IPS-20b (cell line): Measurements from ENCODE around the gene CA14.
"Not testable (repeated sequence)": the region's sequence is repeated elsewhere in the genome, so short reads cannot be mapped to it uniquely, and the experiment has no call there.

Experiments used
- H3K27ac ChIP-seq: one replicate; pipeline ENCODE4 v1.5.1; 2013; ENCODE audit warnings: low read length
- H3K27me3 ChIP-seq: 2 replicates; pipeline ENCODE4 v1.6.1; 2013; ENCODE audit warnings: mild to moderate bottlenecking, low read length, inconsistent platforms; ENCODE audit not compliant: insufficient read depth
- H3K36me3 ChIP-seq: 2 replicates; pipeline ENCODE4 v1.6.1; 2013; ENCODE audit warnings: low read depth, mild to moderate bottlenecking, inconsistent platforms, low read length, moderate library complexity; ENCODE audit not compliant: insufficient read depth
- H3K4me1 ChIP-seq: 2 replicates; pipeline ENCODE4 v1.6.1; 2013; ENCODE audit warnings: mild to moderate bottlenecking, control low read depth, inconsistent platforms, low read length, moderate library complexity; ENCODE audit not compliant: insufficient read depth
- H3K4me3 ChIP-seq: 2 replicates; pipeline ENCODE4 v1.5.1; 2013; ENCODE audit warnings: mild to moderate bottlenecking, low read length, inconsistent platforms
- H3K9ac ChIP-seq: 2 replicates; pipeline ENCODE4 v1.6.1; 2013; ENCODE audit warnings: low read depth, mild to moderate bottlenecking, inconsistent platforms, low read length, moderate library complexity
- H3K9me3 ChIP-seq: 2 replicates; pipeline ENCODE4 v1.6.1; 2013; ENCODE audit warnings: mild to moderate bottlenecking, low read depth, low read length, inconsistent platforms; ENCODE audit not compliant: insufficient read depth

The CA14 gene

DNA sequence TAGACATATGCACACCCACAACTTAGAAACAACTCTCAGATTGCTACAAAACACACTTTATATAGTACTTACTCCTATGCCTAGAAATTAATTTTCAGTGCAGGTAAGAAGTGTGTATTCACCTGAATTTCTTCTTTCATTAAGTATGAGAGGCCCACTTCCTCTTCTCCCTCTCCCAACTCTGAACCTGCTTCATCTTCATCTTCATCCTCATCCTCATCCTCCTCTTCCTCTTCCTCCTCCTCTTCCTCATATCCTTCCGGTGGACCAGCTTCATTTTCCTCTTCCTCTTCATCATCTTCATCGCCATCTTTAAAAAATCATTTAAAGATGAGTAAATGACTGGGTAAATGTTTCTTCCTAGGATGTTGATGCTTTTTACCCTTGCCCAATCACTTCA is 31.1 kb upstream of the CA14 start:
- Histone ChIP-seq H3K9me3 (no peaks in the 10 kb centered on the region), H3K4me1 (no peaks in the 10 kb centered on the region), H3K36me3 (peaks cover 88% of the 10 kb centered on the region), H3K9ac (no peak overlapping the region), H3K27ac (no peak overlapping the region), H3K27me3 (no peaks in the 10 kb centered on the region), H3K4me3 (no peak overlapping the region)

GRCh38 chr1:150227228-150227627 is 30.3 kb upstream of the CA14 start:
- peaks cover 88% of the 10 kb centered on the region for H3K36me3 ChIP-seq
- no peaks in the 10 kb centered on the region for H3K27me3 ChIP-seq
- H3K27ac ChIP-seq: no peak overlapping the region
- H3K9me3 ChIP-seq: no peaks in the 10 kb centered on the region; the same call in 1 of the 2 replicates
- no peaks in the 10 kb centered on the region for H3K4me1 ChIP-seq
- no peak overlapping the region for H3K4me3 ChIP-seq
- H3K9ac ChIP-seq: no peak overlapping the region

DNA sequence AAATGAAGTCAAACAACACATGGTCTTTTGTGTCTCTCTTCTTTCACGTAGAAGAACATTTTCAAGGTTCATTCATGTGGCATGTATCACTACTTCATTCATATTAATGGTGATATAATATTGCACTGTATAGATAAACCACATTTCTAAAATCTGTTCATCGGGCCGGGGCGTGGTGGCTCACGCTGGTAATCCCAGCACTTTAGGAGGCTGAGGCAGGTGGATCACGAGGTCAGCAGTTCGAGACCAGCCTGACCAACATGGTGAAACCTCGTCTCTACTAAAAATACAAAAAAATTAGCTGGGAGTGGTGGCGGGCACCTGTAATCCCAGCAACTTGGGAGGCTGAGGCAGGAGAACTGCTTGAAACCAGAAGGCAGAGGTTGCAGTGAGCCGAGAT is 29.3 kb upstream of the CA14 start:
- H3K27me3 ChIP-seq, H3K4me3 ChIP-seq, H3K4me1 ChIP-seq, H3K27ac ChIP-seq, H3K9me3 ChIP-seq, H3K9ac ChIP-seq: not testable (repeated sequence)
- peaks cover 79% of the 10 kb centered on the region for H3K36me3 ChIP-seq

DNA sequence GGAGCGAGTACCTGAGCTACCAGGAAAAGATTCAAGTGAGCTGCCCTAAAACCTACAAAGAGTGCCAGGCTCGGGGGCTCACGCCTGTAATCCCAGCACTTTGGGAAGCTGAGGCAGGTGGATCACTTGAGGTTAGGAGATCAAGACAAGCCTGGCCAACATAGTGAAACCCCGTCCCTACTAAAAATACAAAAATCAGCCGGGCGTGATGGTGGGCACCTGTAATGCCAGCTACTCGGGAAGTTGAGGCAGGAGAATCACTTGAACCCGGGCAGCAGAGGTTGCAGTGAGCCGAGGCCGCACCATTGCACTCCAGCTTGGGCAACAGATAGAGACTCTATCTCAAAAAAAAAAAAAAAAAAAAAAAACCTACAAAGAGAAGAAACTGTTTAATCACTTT is 24.7 kb upstream of the CA14 start:
- peaks cover 36% of the 10 kb centered on the region for H3K36me3 ChIP-seq
- H3K27ac ChIP-seq, H3K9me3 ChIP-seq, H3K9ac ChIP-seq, H3K4me3 ChIP-seq, H3K27me3 ChIP-seq: not testable (repeated sequence)
- peaks cover 14% of the 10 kb centered on the region for H3K4me1 ChIP-seq

DNA sequence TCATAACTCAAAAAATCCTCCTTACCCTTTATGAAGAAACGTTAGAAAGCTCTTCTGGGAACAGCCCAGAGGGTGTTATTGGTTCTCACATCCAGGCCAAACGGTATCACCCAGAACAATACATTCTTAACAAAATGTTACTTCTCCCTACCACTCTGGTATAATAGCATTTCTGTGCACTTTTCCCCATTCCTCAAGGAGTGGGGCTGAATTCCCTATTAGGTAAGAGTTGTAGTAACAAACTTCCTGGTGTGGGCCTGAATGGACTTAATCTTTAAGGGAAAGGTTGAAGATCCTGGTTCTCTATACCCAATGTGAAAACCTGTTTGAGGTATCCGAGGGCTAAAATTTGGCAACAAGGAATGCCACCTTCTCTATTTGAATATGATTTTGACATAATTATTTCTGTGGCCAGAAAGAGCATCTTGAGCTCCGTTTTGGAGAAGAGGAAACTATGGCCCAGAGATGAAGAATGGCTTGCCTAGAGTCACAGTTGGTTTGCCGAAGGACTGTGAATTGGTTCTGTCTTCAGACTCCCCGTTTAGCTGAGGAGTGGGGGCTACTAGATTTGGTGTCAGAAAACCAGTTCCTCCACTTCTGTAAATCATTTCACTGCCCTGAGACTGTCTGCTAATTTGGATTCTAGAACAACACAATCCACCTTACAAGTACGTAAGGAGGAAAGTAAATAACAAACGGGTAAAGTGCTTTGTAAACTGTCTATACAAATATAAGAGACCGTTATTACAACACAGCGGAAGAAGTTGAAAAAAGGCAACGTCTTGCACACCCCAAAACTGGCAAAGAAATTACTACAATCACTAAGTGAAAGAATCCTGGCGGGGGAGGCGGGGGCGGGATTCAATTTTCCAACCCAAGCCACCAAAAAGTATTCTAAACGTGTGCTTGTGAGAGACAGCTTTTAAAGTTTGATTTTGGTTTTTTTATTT is 23.9 kb upstream of the CA14 start:
- H3K9ac ChIP-seq: peak overlapping the region; percentile 100; the same call in 1 of the 2 replicates
- H3K9me3 ChIP-seq: no peaks in the 10 kb centered on the region; the same call in 1 of the 2 replicates
- peak overlapping the region; percentile 98 for H3K4me3 ChIP-seq
- peaks cover 14% of the 10 kb centered on the region for H3K4me1 ChIP-seq
- no peaks in the 10 kb centered on the region for H3K27me3 ChIP-seq
- H3K27ac ChIP-seq: no peak overlapping the region
- peaks cover 29% of the 10 kb centered on the region for H3K36me3 ChIP-seq

- H3K9me3 ChIP-seq: no peaks in the 10 kb centered on the region; the same call in 1 of the 2 replicates
- H3K36me3 ChIP-seq: peaks cover 23% of the 10 kb centered on the region
- H3K4me3 ChIP-seq: peak overlapping the region; percentile 98
- H3K9ac ChIP-seq: peak overlapping the region; percentile 100
- peaks cover 14% of the 10 kb centered on the region for H3K4me1 ChIP-seq
- H3K27ac ChIP-seq: peak overlapping the region; percentile 90
- no peaks in the 10 kb centered on the region for H3K27me3 ChIP-seq
Observed at GRCh38 chr1:150234309-150234565, 23.3 kb upstream of the CA14 start.

DNA sequence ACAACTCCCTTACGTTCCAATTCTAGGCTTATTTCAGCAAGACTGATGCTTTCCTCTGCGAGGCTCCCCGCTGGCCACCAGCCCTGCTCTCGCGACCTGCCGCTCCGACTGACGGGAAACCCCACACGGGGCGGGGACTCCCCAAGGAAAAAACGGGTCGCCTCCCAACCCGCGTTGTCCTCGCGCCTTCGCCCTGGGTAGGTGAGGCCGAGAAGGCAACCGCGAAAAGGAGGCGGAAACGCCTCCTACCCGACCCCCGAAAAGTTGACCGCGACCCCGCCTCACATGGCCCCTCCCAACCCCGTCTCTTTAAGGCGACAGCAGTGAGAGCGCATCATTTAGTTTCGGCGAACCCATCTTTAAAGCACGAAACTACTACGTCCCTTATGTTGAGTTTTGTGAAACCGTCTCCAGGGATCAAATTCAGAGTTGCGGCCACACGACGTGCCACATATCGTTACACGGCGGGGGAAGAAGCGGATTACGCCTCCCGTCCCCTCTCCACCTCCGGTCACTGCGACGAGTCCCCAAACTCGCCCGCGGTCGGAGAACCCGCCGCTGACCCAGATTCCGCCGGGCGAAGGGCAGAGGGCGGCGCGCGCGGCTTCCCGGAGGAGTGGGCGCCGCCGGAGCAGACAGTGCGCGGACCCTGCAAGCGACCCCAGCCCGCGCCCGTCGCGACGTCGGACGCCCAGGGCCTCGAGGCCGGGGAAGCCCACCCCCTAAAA is 22.8 kb upstream of the CA14 start:
- Histone ChIP-seq H3K9ac (peak overlapping the region; percentile 100), H3K36me3 (peaks cover 18% of the 10 kb centered on the region), H3K4me1 (peaks cover 14% of the 10 kb centered on the region), H3K4me3 (peak overlapping the region; percentile 98), H3K27ac (peak overlapping the region; percentile 90), H3K9me3 (no peaks in the 10 kb centered on the region; the same call in 1 of the 2 replicates), H3K27me3 (no peaks in the 10 kb centered on the region)

- H3K4me1 ChIP-seq: peaks cover 14% of the 10 kb centered on the region
- peak overlapping the region; percentile 100 for H3K9ac ChIP-seq
- peak overlapping the region; percentile 98 for H3K4me3 ChIP-seq
- peak overlapping the region; percentile 90 for H3K27ac ChIP-seq
- H3K9me3 ChIP-seq: no peaks in the 10 kb centered on the region; the same call in 1 of the 2 replicates
- no peaks in the 10 kb centered on the region for H3K27me3 ChIP-seq
- H3K36me3 ChIP-seq: peaks cover 11% of the 10 kb centered on the region
Observed at GRCh38 chr1:150235294-150235851, 22.2 kb upstream of the CA14 start.

- Histone ChIP-seq H3K9ac (peak within 1 kb of the TSS; percentile 100), H3K36me3 (peaks cover 8% of the 10 kb centered on the region), H3K27me3 (no peaks in the 10 kb centered on the region), H3K4me1 (peaks cover 14% of the 10 kb centered on the region), H3K27ac (peak within 1 kb of the TSS; percentile 99), H3K9me3 (no peaks in the 10 kb centered on the region; the same call in 1 of the 2 replicates), H3K4me3 (peak within 1 kb of the TSS; percentile 98)
Observed at GRCh38 chr1:150235852-150236613, 21.5 kb upstream of the CA14 start, which contains the start of gene ANP32E. Gene ANP32E (minus strand): TSS chr1:150236112. CDS start chr1:150235786, 326 bp downstream.

DNA sequence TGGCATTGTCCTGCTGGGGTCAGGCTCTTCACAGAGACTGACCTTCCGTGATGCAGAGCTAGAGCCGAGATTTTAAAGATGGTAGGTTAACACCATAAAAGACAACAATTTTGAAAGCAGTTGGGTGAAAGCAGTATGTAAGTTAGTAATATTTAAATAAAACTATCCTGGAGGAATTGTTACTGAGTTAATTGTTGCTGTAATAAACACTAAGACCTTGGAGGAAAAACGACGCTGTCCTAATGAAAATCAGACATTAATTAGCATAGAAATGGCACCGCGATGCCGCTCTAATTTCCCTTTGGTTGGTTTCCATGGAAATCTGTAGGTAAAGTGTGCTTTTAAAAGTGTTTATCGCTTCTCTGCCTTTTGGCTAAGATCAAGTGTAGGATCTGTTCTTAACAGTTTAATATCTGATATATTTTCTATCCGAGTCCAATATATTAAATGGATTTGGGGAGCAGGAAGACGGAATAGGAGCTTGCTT is 20.9 kb upstream of the CA14 start:
- Histone ChIP-seq H3K27ac (peak overlapping the region; percentile 99), H3K9me3 (no peaks in the 10 kb centered on the region; the same call in 1 of the 2 replicates), H3K9ac (peak overlapping the region; percentile 100), H3K4me3 (peak overlapping the region; percentile 98), H3K36me3 (peaks cover 2% of the 10 kb centered on the region; the same call in 1 of the 2 replicates), H3K27me3 (no peaks in the 10 kb centered on the region), H3K4me1 (peaks cover 14% of the 10 kb centered on the region)

DNA sequence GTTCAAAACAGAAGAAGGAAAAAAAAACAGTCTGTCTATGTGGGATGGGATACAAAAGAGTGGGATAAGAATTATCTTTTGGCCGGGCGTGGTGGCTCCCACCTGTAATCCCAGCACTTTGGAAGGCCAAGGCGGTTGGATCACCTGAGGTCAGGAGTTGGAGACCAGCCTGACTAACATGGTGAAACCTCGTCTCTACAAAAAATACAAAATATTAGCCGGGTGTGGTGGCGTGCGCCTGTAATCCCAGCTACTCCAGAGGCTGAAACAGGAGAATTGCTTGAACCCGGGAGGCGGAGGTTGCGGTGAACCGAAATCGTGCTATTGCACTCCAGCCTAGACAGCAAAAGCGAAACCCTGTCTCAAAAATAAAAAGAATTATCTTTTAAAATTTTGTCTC is 20.4 kb upstream of the CA14 start:
- Histone ChIP-seq H3K4me3 (peak overlapping the region; percentile 98), H3K27ac (peak overlapping the region; percentile 99), H3K9ac (peak overlapping the region; percentile 100; the same call in 1 of the 2 replicates), H3K4me1 (peaks cover 14% of the 10 kb centered on the region)
- not testable (repeated sequence) for H3K9me3 ChIP-seq, H3K27me3 ChIP-seq, H3K36me3 ChIP-seq
